Large intestine (tissue), 3 donors: ENCODE results near the gene CDPF1. TPM values are rescaled to one million over a fixed set of nuclear protein-coding genes. Genes with fewer than 3 reads are reported as not detected.

Source experiments
- DNase-seq, 2 donors: peaks; one replicate each; pipeline versions ENCODE4 v3.0.0 to v3.0.0-alpha.2; 2013
- H3K27ac ChIP-seq: one replicate; pipeline ENCODE4 v1.5.1; 2013; ENCODE audit warnings: low read length
- H3K27me3 ChIP-seq: 2 replicates; pipeline ENCODE4 v1.6.1; 2013; ENCODE audit warnings: low read length; ENCODE audit not compliant: control insufficient read depth, insufficient read depth
- H3K36me3 ChIP-seq: 2 replicates; pipeline ENCODE4 v1.6.1; 2013; ENCODE audit warnings: low read length; ENCODE audit not compliant: control insufficient read depth, insufficient read depth
- H3K4me1 ChIP-seq: one replicate; pipeline ENCODE4 v1.6.1; 2013; ENCODE audit warnings: low read length; ENCODE audit not compliant: control insufficient read depth, insufficient read depth
- H3K4me3 ChIP-seq: one replicate; pipeline ENCODE4 v1.5.1; 2013; ENCODE audit warnings: low read length
- H3K9me3 ChIP-seq: one replicate; pipeline ENCODE4 v1.6.1; 2013; ENCODE audit warnings: mild to moderate bottlenecking, low read depth, low read length, moderate library complexity; ENCODE audit not compliant: control insufficient read depth
- WGBS: methylation state at CpG from one replicate; pipeline ENCODE4 v1.1.5; 2013; ENCODE audit warnings: low lambda C conversion rate; ENCODE audit not compliant: insufficient coverage; 5-methylcytosine and 5-hydroxymethylcytosine counted together
- polyA plus RNA-seq: library from polyadenylated mRNA; unstranded; fragments of 120-200 nt; gene quantifications from one replicate; pipeline ENCODE4 v1.2.1, GENCODE V29; 2013

CDPF1 gene
- polyA plus RNA-seq, 1 donor: 11.2 TPM

- Histone ChIP-seq H3K4me1 (peaks cover 10% of the 10 kb centered on the region), H3K9me3 (no peaks in the 10 kb centered on the region), H3K27me3 (no peaks in the 10 kb centered on the region), H3K4me3 (no peak overlapping the region), H3K36me3 (peaks cover 66% of the 10 kb centered on the region), H3K27ac (no peak overlapping the region)
- WGBS: no CpG with 5 or more reads among the region's 3 CpGs
- no peak for DNase-seq
Measured at GRCh38 chr22:46292173-46292572, 42.1 kb upstream of the CDPF1 start.

DNA sequence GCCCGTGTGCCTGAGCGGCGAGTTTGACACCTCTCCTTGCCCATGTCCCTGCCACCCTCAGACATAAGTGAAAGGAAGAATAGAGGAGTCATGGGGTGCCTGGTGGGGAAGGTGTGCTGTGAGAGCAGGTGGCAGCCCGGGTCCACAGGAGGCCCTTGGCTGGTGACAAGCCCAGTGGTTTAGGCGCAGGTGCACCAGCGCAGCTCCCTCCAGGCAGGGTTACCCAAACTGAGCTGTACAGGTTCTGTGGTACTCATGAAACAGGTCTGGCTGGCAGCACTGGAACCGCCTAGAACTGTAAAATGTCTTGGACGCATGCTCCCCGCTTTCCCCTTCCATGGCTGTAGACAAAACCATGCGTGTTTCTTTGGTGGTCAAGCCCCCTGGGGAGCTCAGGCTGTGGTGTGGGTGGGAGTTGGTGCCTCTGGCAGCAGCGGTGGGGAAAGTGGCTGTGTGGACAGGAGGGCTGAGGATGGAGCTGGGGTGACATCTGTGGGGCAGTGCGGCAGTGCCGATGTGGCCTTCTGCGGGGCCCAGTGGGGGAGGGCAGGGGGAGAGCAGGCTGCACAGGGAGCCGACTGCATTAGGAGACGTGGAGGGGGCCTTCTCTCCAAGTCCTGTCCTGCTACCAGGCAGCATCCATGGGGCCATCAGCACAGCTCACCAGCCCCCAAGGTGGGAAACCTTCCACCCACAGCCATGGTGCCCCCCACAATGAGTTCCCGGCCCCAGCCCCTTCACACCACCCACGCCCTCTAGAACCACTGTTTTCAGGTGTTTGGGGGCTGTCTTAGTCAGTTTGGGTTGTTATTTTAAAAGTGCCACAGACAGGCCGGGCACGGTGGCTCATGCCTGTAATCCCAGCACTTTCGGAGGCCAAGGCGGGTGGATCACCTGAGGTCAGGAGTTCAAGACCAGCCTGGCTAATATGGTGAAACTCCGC, 41.0 kb upstream of the CDPF1 start:
- no peak for DNase-seq
- H3K36me3 ChIP-seq: peaks cover 76% of the 10 kb centered on the region
- 92% methylated on average over 2 of the region's 23 CpGs for WGBS

DNA sequence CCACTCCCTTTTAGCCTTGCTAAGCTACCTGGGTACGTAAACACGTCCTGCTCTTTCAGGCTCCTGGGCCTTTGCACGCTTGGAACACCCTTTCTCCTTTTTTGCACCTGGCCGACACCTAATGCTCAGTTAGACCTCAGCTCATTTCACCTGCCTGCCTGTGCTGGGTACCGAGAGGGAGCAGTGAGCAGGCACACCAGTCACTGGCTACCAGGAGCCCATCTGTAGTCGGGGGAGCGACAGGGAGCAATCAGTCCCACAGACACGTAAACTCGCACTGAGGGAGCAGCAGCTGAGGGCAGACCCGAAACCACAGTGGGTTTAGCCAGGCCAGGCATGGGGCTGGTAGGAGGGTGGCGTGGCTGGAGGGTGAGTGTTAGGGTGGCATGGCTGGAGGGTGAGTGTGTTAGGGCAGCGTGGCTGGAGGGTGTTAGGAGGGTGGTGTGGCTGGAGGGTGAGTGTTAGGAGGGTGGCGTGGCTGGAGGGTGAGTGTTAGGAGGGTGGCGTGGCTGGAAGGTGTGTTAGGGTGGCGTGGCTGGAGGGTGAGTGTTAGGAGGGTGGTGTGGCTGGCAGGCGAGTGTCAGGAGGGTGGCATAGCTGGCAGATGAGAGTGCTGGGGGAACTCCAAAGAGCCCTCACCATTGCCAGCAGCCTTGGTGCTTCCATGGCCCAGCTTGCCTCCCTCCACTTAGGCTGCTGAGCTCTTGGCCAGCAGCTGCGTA, 40.2 kb upstream of the CDPF1 start:
- Histone ChIP-seq H3K4me1 (no peaks in the 10 kb centered on the region), H3K9me3 (no peaks in the 10 kb centered on the region), H3K36me3 (peaks cover 82% of the 10 kb centered on the region), H3K27me3 (no peaks in the 10 kb centered on the region), H3K4me3 (no peak overlapping the region), H3K27ac (no peak overlapping the region)
- no CpG with 5 or more reads among the region's 17 CpGs for WGBS
- no peak for DNase-seq

More for the DNA sequence above, 41.0 kb upstream of the CDPF1 start:
- Histone ChIP-seq H3K4me3 (no peak overlapping the region), H3K9me3 (no peaks in the 10 kb centered on the region), H3K4me1 (peaks cover 5% of the 10 kb centered on the region), H3K27me3 (no peaks in the 10 kb centered on the region), H3K27ac (no peak overlapping the region)

DNA sequence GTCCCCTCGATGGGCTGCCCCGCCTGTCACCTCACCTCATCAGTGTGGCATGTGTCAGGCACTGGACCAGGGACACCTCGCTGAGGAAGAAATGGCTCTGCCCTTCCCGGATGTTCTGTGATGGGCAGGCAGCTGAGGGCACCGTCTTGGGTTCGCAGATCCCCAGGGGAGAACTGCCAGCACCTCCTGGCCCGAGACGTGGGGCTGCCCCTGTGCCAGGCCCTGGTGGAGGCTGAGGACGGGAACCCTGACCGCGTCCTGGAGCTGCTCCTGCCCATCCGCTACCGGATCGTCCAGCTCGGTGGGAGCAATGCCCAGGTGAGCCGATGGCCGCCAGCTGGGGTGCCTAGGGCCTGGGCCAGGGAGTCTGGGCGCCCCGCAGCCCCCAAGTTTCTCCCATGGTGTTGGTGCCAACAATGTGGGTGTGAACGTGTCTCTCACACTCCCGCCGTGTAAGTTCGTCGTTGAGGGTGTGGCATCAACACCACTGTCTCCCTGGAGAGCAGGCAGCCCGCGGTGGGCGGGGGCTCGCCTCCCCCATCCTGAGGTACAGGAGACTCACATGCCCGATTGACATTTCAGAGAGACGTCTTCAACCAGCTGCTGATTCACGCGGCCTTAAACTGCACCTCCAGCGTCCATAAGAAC, 39.3 kb upstream of the CDPF1 start:
- Histone ChIP-seq H3K27me3 (no peaks in the 10 kb centered on the region), H3K27ac (no peak overlapping the region), H3K4me3 (no peak overlapping the region), H3K4me1 (no peaks in the 10 kb centered on the region), H3K36me3 (peaks cover 91% of the 10 kb centered on the region), H3K9me3 (no peaks in the 10 kb centered on the region)
- no peak for DNase-seq
- 100% methylated on average over 1 of the region's 33 CpGs for WGBS

DNA sequence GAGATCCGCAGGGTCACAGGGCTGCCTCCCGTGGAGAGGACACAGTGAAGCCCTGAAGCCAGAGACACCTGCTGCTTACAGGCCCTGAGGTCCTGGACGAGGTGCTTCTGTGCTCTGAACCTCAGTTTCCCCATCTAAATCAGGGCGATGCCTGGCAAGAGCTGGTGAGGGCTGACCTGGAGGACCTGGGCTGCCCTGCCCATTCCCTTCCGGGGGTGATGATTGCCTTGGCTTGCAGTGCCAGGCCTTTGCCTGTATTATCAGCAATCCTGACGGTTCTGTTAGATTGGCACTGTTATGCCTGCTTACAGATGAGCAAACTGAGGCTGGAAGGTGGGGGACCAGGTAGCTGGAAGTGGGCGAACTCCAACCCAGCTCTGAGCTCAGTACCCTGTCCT, 38.8 kb upstream of the CDPF1 start:
- Histone ChIP-seq H3K27ac (no peak overlapping the region), H3K4me1 (no peaks in the 10 kb centered on the region), H3K27me3 (no peaks in the 10 kb centered on the region), H3K36me3 (peaks cover 96% of the 10 kb centered on the region), H3K4me3 (no peak overlapping the region), H3K9me3 (no peaks in the 10 kb centered on the region)
- no CpG with 5 or more reads among the region's 7 CpGs for WGBS
- no peak for DNase-seq

DNA sequence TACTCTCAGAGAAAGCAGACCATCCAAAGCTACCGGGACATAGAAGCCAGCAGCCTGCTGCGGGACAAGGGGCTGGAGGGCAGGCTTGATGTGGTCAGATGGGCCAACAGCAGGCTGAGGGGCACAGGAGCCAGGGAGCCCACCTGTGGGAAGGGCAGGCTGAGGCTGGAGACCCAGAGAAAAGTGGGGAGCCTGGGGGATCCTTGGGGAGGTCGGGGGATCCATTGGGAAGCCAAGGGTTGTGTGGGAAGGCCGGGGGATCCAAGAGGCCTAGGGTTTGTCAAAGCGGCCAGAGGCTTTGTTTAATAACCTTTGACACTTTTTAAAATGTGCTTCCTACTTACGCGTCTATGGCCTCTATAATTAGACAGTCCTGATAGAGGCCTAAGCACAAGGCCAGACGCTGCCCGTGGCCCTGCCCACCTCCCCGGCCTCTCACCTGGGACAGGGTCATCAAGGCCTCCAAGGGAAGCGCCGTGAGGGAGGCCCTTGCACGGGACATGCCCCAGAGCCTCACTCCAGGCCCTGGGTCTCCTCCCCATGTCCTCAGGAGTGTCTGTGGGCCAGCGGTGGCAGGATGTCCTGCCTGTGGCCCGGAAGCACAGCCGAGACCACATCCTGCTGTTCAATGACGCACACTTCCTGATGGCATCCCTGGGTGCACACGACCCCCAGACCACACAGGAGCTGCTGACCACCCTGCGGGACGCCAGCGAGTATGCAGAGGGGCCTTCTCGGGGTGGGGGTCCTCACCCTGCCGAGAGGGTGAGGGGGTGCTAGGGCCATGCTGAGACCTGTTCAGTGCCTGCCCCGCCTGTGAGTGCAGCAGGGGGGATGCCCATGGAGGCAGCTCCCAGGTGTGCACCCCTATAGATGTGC, 38.0 kb upstream of the CDPF1 start:
- no peaks in the 10 kb centered on the region for H3K4me1 ChIP-seq
- no peak overlapping the region for H3K4me3 ChIP-seq
- no peaks in the 10 kb centered on the region for H3K9me3 ChIP-seq
- no peaks in the 10 kb centered on the region for H3K27me3 ChIP-seq
- H3K27ac ChIP-seq: no peak overlapping the region
- peaks cover 92% of the 10 kb centered on the region for H3K36me3 ChIP-seq
- WGBS: 100% methylated on average over 1 of the region's 24 CpGs
- no peak for DNase-seq

DNA sequence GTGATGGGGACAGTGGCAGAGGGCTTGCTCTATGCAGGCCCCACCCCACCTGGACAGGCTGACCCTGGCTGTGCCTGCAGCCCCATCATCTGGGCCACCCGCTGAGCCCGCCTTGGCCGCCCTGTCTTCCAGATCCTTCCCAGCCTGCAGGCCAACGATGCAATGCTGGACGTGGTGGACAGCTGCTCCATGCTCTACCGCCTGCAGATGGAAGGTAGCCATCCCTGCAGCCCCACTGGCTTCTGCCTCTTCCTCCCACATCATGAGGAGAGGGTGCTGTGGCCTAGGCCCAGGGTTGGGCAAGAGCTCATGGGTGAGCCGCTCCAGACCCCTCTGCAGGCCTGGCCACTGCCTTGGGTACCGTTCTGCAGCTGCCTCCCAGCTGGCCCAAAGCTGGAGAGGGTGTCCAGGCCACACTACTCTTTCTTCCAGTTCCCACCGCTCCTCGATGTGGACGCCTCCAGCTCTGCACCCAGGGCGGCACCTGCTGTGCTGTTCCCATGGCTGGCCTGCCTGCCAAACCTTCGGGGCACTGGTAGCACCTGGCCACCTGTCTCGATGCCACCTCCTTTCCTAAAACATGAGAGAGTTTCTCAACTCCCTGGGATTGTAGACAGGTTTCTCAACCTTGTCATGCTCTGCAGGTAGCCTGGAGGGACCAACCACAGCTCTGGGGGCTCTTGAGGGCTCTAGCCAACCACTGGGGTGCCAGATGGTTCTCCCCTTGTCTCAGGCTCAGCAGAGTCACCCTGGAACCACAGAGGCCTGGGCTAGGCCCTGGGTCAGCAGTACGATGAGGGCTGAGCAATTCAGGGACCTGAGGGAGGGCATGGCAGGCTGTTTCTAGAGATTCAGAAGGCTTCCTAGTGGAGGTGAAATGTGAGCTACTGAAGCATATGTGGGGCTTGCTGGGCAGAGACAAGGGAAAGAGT, 37.1 kb upstream of the CDPF1 start:
- no peaks in the 10 kb centered on the region for H3K27me3 ChIP-seq
- H3K36me3 ChIP-seq: peaks cover 92% of the 10 kb centered on the region
- no CpG with 5 or more reads among the region's 15 CpGs for WGBS
- no peaks in the 10 kb centered on the region for H3K4me1 ChIP-seq
- no peak overlapping the region for H3K4me3 ChIP-seq
- DNase-seq: no peak
- H3K9me3 ChIP-seq: no peaks in the 10 kb centered on the region
- no peak overlapping the region for H3K27ac ChIP-seq

DNA sequence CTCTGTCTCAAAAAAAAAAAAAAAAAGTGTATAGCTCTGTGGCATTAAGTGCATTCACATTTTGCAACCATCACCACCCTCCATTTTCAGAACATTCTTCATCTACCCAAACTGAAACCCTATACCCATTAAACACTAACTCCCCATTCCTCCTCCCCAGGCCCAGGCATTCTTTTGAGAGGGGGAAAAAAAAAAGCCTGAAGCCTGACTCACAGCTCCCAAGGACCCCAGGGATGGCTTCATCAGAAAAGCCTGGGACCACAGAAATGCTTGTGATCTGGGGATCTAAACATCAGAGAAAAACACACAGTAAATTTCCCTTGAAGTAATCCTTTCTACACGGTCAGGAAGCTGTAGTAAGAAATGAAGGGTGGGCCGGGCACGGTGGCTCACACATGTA, 35.9 kb upstream of the CDPF1 start:
- no peak overlapping the region for H3K27ac ChIP-seq
- H3K27me3 ChIP-seq: no peaks in the 10 kb centered on the region
- no CpG with 5 or more reads among the region's 3 CpGs for WGBS
- H3K4me1 ChIP-seq: no peaks in the 10 kb centered on the region
- no peaks in the 10 kb centered on the region for H3K9me3 ChIP-seq
- H3K36me3 ChIP-seq: peaks cover 92% of the 10 kb centered on the region
- DNase-seq: no peak
- no peak overlapping the region for H3K4me3 ChIP-seq
